ENCODE data around the gene LRRC71. TPM values are rescaled to one million over a fixed set of nuclear protein-coding genes. Genes with fewer than 3 reads are reported as not detected.

The LRRC71 gene
- total and polyA plus RNA-seq, 2 of the 8 experiments (the other 6 are each of a cell fraction or from before 2014, with no cell fraction given): 0.05 TPM; not detected in 1

GRCh38 chr1:156884560-156885184 lies 35.8 kb upstream of the LRRC71 start:
- TF ChIP-seq TEAD4 (IDR thresholded peaks at IDR 0.05; ENCODE audit: low read depth, low read length): 0 out of 2 replicates have a peak, but pooled peaks have one; percentile 27
- TF ChIP-seq ATF2 (IDR thresholded peaks at IDR 0.05; ENCODE audit: low read length): no peak
- Histone ChIP-seq H3K4me1 (replicated peaks in 1 of 4; ENCODE audit: control insufficient read depth in 3 of 4, insufficient read depth in 4 of 4, low read length in 3 of 4) (peaks cover 8 to 39% (median 16%) of the 10 kb centered on the region in 4 experiments), H3K23me2 (ENCODE audit: low read depth, low read length) (0 out of 2 replicates have a peak, but pooled peaks cover 2% of the 10 kb centered on the region), H3K4me2 (ENCODE audit: insufficient read depth in 1 of 2, low read depth in 2 of 2, low read length in 2 of 2) (peak overlapping the region; percentile 15 to 40; a peak in 3 of 4 replicates), H3K9me3 (ENCODE audit: insufficient read depth in 2 of 2, low read depth in 1 of 2, low read length in 1 of 2) (no peaks in the 10 kb centered on the region), H3K14ac (ENCODE audit: insufficient read length) (no peak overlapping the region), H3K4me3 (ENCODE audit: extremely low read depth in 1 of 4, insufficient read depth in 2 of 4, low read depth in 3 of 4, low read length in 4 of 4) (no peak overlapping the region), H4K8ac (ENCODE audit: extremely low read depth, insufficient read depth, low read length) (no peak overlapping the region), H2AK5ac (ENCODE audit: low read depth, low read length) (0 out of 2 replicates have a peak overlapping the region, but pooled peaks have one; percentile 19), H3K56ac (replicated peaks; ENCODE audit: insufficient read length, low read depth, low read length) (no peak overlapping the region), H2BK5ac (ENCODE audit: low read depth, low read length) (no peak overlapping the region), H3K18ac (ENCODE audit: extremely low read depth, low read length) (no peak overlapping the region; the same call in 1 of the 2 replicates), H2BK20ac (ENCODE audit: low read length) (peak overlapping the region; percentile 9; the same call in 1 of the 2 replicates), H3K36me3 (ENCODE audit: control insufficient read depth in 2 of 4, insufficient read depth in 4 of 4, low read length in 3 of 4) (no peaks in the 10 kb centered on the region), H3K27ac (ENCODE audit: low read depth, low read length) (no peak overlapping the region), H3K23ac (ENCODE audit: insufficient read length) (no peak overlapping the region), H4K20me1 (replicated peaks in 1 of 2; ENCODE audit: control insufficient read depth in 1 of 2, insufficient read depth in 2 of 2, low read length in 2 of 2) (no peaks in the 10 kb centered on the region), H3K79me1 (ENCODE audit: low read depth, low read length) (no peaks in the 10 kb centered on the region), H3K4ac (replicated peaks; ENCODE audit: insufficient read length, low read depth, low read length) (no peak overlapping the region), H3K9ac (replicated peaks in 1 of 4; ENCODE audit: extremely low read depth in 1 of 4, low read depth in 3 of 4, low read length in 3 of 4) (no peak overlapping the region), H2BK15ac (ENCODE audit: low read length) (peak overlapping the region; percentile 95), H2BK120ac (replicated peaks; ENCODE audit: low read depth, low read length) (no peak overlapping the region), H4K5ac (ENCODE audit: insufficient read length, low read depth, low read length) (no peak overlapping the region), H4K91ac (replicated peaks; ENCODE audit: insufficient read length, low read length) (peak overlapping the region; percentile 52), H3K27me3 (replicated peaks in 1 of 4; ENCODE audit: control insufficient read depth in 3 of 4, extremely low read depth in 1 of 4, insufficient read depth in 3 of 4, low read length in 3 of 4) (peaks cover 0 to 27% (median 24%) of the 10 kb centered on the region in 4 experiments; a peak in 6 of 7 replicates), H2AFZ (ENCODE audit: low read length) (no peak overlapping the region), H2BK12ac (ENCODE audit: low read depth, low read length) (peak overlapping the region; percentile 63; the same call in 1 of the 2 replicates), H3K79me2 (ENCODE audit: control insufficient read depth in 1 of 2, insufficient read depth in 2 of 2, low read length in 2 of 2) (no peaks in the 10 kb centered on the region)
- FAIRE-seq: no peak
- DNase-seq (ENCODE audit: low read depth in 1 of 2, low spot score in 2 of 2): no peak
- ChIA-PET POLR2A (ENCODE audit: partially characterized antibody) (interaction anchor here (0.6 to 1.9 kb wide), 7 partner anchors 14 to 208 kb away, joined by 3 to 8 read pairs (median 4); partner anchors contain the start of genes ISG20L2, METTL25B and NTRK1), CTCF (ENCODE audit: partially characterized antibody) (interaction anchor here (0.6 to 31.4 kb wide), 22 partner anchors 5 to 211 kb away, joined by 3 to 719 read pairs (median 4); partner anchors contain the start of genes INSRR, LRRC71, NTRK1 and PEAR1)
- WGBS, 2 experiments (ENCODE audit: extremely low coverage in 1 of 2, insufficient coverage in 1 of 2, insufficient read length in 1 of 2, insufficient replicate concordance in 2 of 2, low coverage in 1 of 2, low lambda C conversion rate in 2 of 2, missing lambda C conversion rate in 1 of 2): 50% methylated on average over 10 of the region's 10 CpGs; no CpG with 5 or more reads in 1 of the 2 experiments
